ENCODE data around the gene NYAP2. TPM values are rescaled to one million over a fixed set of nuclear protein-coding genes. Genes with fewer than 3 reads are reported as not detected.

NYAP2 gene
- total RNA-seq, 1 experiment from 2014 or later: not detected

- Histone ChIP-seq H3K4me3 (ENCODE audit: low read depth, low read length, poor library complexity, severe bottlenecking) (no peak overlapping the region), H3K27me3 (replicated peaks; ENCODE audit: insufficient read depth, low read depth, low read length, poor library complexity) (no peaks in the 10 kb centered on the region), H3K9me3 (ENCODE audit: low read depth, low read length, poor library complexity, severe bottlenecking) (no peaks in the 10 kb centered on the region), H3K4me1 (ENCODE audit: insufficient read depth, low read length, poor library complexity, severe bottlenecking) (peaks cover 1% of the 10 kb centered on the region), H3K27ac (ENCODE audit: low read depth, low read length, poor library complexity, severe bottlenecking) (no peak overlapping the region), H3K36me3 (ENCODE audit: insufficient read depth, low read length, poor library complexity, severe bottlenecking) (no peaks in the 10 kb centered on the region)
- BruUV-seq (replicated peaks): no TSS peak
- POLR2A ChIA-PET (ENCODE audit: low non-redundant PET): no interaction called here
- no peak for DNase-seq (ENCODE audit: low spot score)
- TF ChIP-seq EZH2 (IDR thresholded peaks at IDR 0.05; ENCODE audit: borderline replicate concordance, low read depth, low read length, poor library complexity, severe bottlenecking): no peak
- intact Hi-C loops (cut with micrococcal nuclease; ENCODE audit: unreplicated experiment): loop anchor here (10.0 kb wide), 1 partner anchor 976 kb away; no protein-coding TSS in a partner anchor
- CTCF ChIA-PET: no interaction called here
Measured at GRCh38 chr2:225678792-225679191, 279.3 kb downstream of the NYAP2 start.

GRCh38 chr2:225683258-225683657, 283.7 kb downstream of the NYAP2 start:
- H3K36me3 ChIP-seq (ENCODE audit: insufficient read depth, low read length, poor library complexity, severe bottlenecking): no peaks in the 10 kb centered on the region
- ChIA-PET POLR2A (ENCODE audit: low non-redundant PET) (no interaction called here), CTCF (no interaction called here)
- intact Hi-C loops (cut with micrococcal nuclease; ENCODE audit: unreplicated experiment): no loop called here
- H3K4me1 ChIP-seq (ENCODE audit: insufficient read depth, low read length, poor library complexity, severe bottlenecking): peaks cover 2% of the 10 kb centered on the region
- TF ChIP-seq, protein P1, sequence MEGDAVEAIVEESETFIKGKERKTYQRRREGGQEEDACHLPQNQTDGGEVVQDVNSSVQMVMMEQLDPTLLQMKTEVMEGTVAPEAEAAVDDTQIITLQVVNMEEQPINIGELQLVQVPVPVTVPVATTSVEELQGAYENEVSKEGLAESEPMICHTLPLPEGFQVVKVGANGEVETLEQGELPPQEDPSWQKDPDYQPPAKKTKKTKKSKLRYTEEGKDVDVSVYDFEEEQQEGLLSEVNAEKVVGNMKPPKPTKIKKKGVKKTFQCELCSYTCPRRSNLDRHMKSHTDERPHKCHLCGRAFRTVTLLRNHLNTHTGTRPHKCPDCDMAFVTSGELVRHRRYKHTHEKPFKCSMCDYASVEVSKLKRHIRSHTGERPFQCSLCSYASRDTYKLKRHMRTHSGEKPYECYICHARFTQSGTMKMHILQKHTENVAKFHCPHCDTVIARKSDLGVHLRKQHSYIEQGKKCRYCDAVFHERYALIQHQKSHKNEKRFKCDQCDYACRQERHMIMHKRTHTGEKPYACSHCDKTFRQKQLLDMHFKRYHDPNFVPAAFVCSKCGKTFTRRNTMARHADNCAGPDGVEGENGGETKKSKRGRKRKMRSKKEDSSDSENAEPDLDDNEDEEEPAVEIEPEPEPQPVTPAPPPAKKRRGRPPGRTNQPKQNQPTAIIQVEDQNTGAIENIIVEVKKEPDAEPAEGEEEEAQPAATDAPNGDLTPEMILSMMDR (conservative IDR thresholded peaks at IDR 0.05; ENCODE audit: low read depth, low read length): no peak
- TF ChIP-seq EZH2 (IDR thresholded peaks at IDR 0.05; ENCODE audit: borderline replicate concordance, low read depth, low read length, poor library complexity, severe bottlenecking): no peak
- H3K27ac ChIP-seq (ENCODE audit: low read depth, low read length, poor library complexity, severe bottlenecking): no peak overlapping the region
- BruUV-seq (replicated peaks): no TSS peak
- H3K4me3 ChIP-seq (ENCODE audit: low read depth, low read length, poor library complexity, severe bottlenecking): no peak overlapping the region
- DNase-seq (ENCODE audit: low spot score): no peak
- no peaks in the 10 kb centered on the region for H3K27me3 ChIP-seq (replicated peaks; ENCODE audit: insufficient read depth, low read depth, low read length, poor library complexity)
- H3K9me3 ChIP-seq (ENCODE audit: low read depth, low read length, poor library complexity, severe bottlenecking): no peaks in the 10 kb centered on the region

- Histone ChIP-seq H3K9me3 (ENCODE audit: low read depth, low read length, poor library complexity, severe bottlenecking) (no peaks in the 10 kb centered on the region), H3K4me3 (ENCODE audit: low read depth, low read length, poor library complexity, severe bottlenecking) (no peak overlapping the region), H3K27ac (ENCODE audit: low read depth, low read length, poor library complexity, severe bottlenecking) (no peak overlapping the region), H3K27me3 (replicated peaks; ENCODE audit: insufficient read depth, low read depth, low read length, poor library complexity) (no peaks in the 10 kb centered on the region), H3K36me3 (ENCODE audit: insufficient read depth, low read length, poor library complexity, severe bottlenecking) (no peaks in the 10 kb centered on the region), H3K4me1 (ENCODE audit: insufficient read depth, low read length, poor library complexity, severe bottlenecking) (peaks cover 2% of the 10 kb centered on the region)
- ChIA-PET CTCF (no interaction called here), POLR2A (ENCODE audit: low non-redundant PET) (no interaction called here)
- BruUV-seq (replicated peaks): no TSS peak
- DNase-seq (ENCODE audit: low spot score): no peak
- intact Hi-C loops (cut with micrococcal nuclease; ENCODE audit: unreplicated experiment): no loop called here
- TF ChIP-seq EZH2 (IDR thresholded peaks at IDR 0.05; ENCODE audit: borderline replicate concordance, low read depth, low read length, poor library complexity, severe bottlenecking): no peak
- TF ChIP-seq, protein P1 (conservative IDR thresholded peaks at IDR 0.05; ENCODE audit: low read depth, low read length): no peak
Measured at GRCh38 chr2:225690153-225690552, 290.6 kb downstream of the NYAP2 start.

DNA sequence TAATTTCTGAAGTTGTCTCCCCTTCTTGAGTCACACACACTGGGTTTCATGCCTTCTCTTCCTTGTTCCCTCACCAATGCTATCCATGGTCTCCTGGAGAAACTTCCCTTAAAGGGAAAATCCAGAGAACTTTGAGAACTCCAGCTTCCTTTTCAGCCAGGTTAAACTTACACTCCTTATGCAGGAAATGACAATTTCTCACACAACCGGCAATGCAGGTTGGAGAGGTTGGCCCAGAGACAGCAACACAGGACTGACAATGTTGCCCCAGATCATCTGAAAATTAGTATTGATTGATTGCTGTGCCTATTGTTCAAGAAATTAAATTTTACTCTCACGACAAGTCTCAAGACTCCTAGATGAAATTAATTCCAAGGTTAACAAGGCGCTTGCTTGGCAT, 292.2 kb downstream of the NYAP2 start:
- TF ChIP-seq EZH2 (IDR thresholded peaks at IDR 0.05; ENCODE audit: borderline replicate concordance, low read depth, low read length, poor library complexity, severe bottlenecking): no peak
- TF ChIP-seq, protein P1 (conservative IDR thresholded peaks at IDR 0.05; ENCODE audit: low read depth, low read length): no peak
- ChIA-PET CTCF (no interaction called here), POLR2A (ENCODE audit: low non-redundant PET) (no interaction called here)
- no peak overlapping the region for H3K27ac ChIP-seq (ENCODE audit: low read depth, low read length, poor library complexity, severe bottlenecking)
- peaks cover 2% of the 10 kb centered on the region for H3K4me1 ChIP-seq (ENCODE audit: insufficient read depth, low read length, poor library complexity, severe bottlenecking)
- intact Hi-C loops (cut with micrococcal nuclease; ENCODE audit: unreplicated experiment): no loop called here
- H3K4me3 ChIP-seq (ENCODE audit: low read depth, low read length, poor library complexity, severe bottlenecking): no peak overlapping the region
- H3K9me3 ChIP-seq (ENCODE audit: low read depth, low read length, poor library complexity, severe bottlenecking): peaks cover 2% of the 10 kb centered on the region
- DNase-seq (ENCODE audit: low spot score): no peak
- H3K36me3 ChIP-seq (ENCODE audit: insufficient read depth, low read length, poor library complexity, severe bottlenecking): no peaks in the 10 kb centered on the region
- no peaks in the 10 kb centered on the region for H3K27me3 ChIP-seq (replicated peaks; ENCODE audit: insufficient read depth, low read depth, low read length, poor library complexity)
- no TSS peak for BruUV-seq (replicated peaks)

Data from A673 (cell line).